HepG2 (cell line): ENCODE measurements around the gene TRIP4. TPM values are rescaled to one million over a fixed set of nuclear protein-coding genes. Genes with fewer than 3 reads are reported as not detected.

Source experiments
- CENPT ChIP-seq: sonication (generic); formaldehyde crosslinking; IDR thresholded peaks from 2 replicates; pipeline ENCODE4 v1.8.0; 2022; ENCODE audit warnings: low read depth, mild to moderate bottlenecking, moderate library complexity, missing genetic modification reagents
- CREM ChIP-seq, 2 experiments: sonication (generic) in 1 of 2; formaldehyde crosslinking in 1 of 2; IDR thresholded peaks; 2 replicates each; pipeline versions ENCODE4 v1.4.0 to v1.6.1; 2016 to 2020; ENCODE audit warnings: antibody characterized with exemption in 1 of 2, mild to moderate bottlenecking in 1 of 2, missing genetic modification reagents in 1 of 2
- CTCF ChIP-seq: sonication (generic); formaldehyde crosslinking; IDR thresholded peaks from 2 replicates; pipeline ENCODE4 v1.5.0; 2020; ENCODE audit warnings: mild to moderate bottlenecking, missing genetic modification reagents, moderate library complexity
- DMTF1 ChIP-seq: sonication (generic); formaldehyde crosslinking; IDR thresholded peaks from 2 replicates; pipeline ENCODE4 v1.4.0; 2020; ENCODE audit warnings: mild to moderate bottlenecking, missing genetic modification reagents
- ETV5 ChIP-seq: IDR thresholded peaks from 2 replicates; pipeline ENCODE4 v1.6.1; 2018; ENCODE audit warnings: missing biosample characterization, missing genetic modification reagents, inconsistent platforms, borderline replicate concordance
- FOXC1 ChIP-seq: sonication (generic); formaldehyde crosslinking; IDR thresholded peaks from 2 replicates; pipeline ENCODE4 v1.8.0; 2022; ENCODE audit warnings: mild to moderate bottlenecking, missing genetic modification reagents, borderline replicate concordance
- HCFC1 ChIP-seq: fragments of 150-350 bp; IDR thresholded peaks from 2 replicates; pipeline ENCODE4 v1.6.1; 2014; ENCODE audit warnings: low read depth, low read length
- MNT ChIP-seq: fragments of 450-650 bp; IDR thresholded peaks from 2 replicates; pipeline ENCODE4 v1.6.1; 2016
- POGZ ChIP-seq: sonication (generic); formaldehyde crosslinking; IDR thresholded peaks from 2 replicates; pipeline ENCODE4 v1.4.0; 2020; ENCODE audit warnings: mild to moderate bottlenecking, missing genetic modification reagents
- POLR2A ChIP-seq, 2 experiments: IDR thresholded peaks; 2 replicates each; pipeline ENCODE4 v1.6.1; 2011; ENCODE audit warnings: low read depth in 2 of 2, low read length in 2 of 2, mild to moderate bottlenecking in 1 of 2, moderate library complexity in 1 of 2; ENCODE audit not compliant: insufficient read depth in 1 of 2
- RARA ChIP-seq: IDR thresholded peaks from 2 replicates; pipeline ENCODE4 v1.6.1; 2016; ENCODE audit warnings: missing genetic modification reagents, missing compliant biosample characterization
- SKI ChIP-seq: fragments of 450-650 bp; IDR thresholded peaks from one replicate; pipeline ENCODE4 v1.6.1; 2018; ENCODE audit warnings: mild to moderate bottlenecking; ENCODE audit not compliant: partially characterized antibody
- ZBED4 ChIP-seq: sonication (generic); formaldehyde crosslinking; IDR thresholded peaks from 2 replicates; pipeline ENCODE4 v1.4.0; 2020; ENCODE audit warnings: missing genetic modification reagents, borderline replicate concordance
- ZBTB34 ChIP-seq: sonication (generic); formaldehyde crosslinking; IDR thresholded peaks from 2 replicates; pipeline ENCODE4 v1.8.0; 2022; ENCODE audit warnings: mild to moderate bottlenecking, missing genetic modification reagents
- ZNF605 ChIP-seq: sonication (generic); formaldehyde crosslinking; IDR thresholded peaks from 2 replicates; pipeline ENCODE4 v1.8.0; 2022; ENCODE audit warnings: mild to moderate bottlenecking, missing genetic modification reagents
- ZNF674 ChIP-seq: sonication (generic); formaldehyde crosslinking; IDR thresholded peaks from 2 replicates; pipeline ENCODE4 v1.5.0; 2020; ENCODE audit warnings: low read depth, mild to moderate bottlenecking, missing genetic modification reagents
- ZNF83 ChIP-seq: sonication (generic); formaldehyde crosslinking; IDR thresholded peaks from 2 replicates; pipeline ENCODE4 v1.4.0; 2020; ENCODE audit warnings: missing genetic modification reagents, mild to moderate bottlenecking, borderline replicate concordance
- polyA plus RNA-seq, 8 experiments: library from polyadenylated mRNA; depleted of rRNA in 3 of 8; stranded (reverse) in 7 of 8; unstranded in 1 of 8; fragments of >200 nt; fragmentation: Illumina TruSeq in 4 of 8; extraction: Trizol in 4 of 8; gene quantifications; 2 replicates each; pipeline versions ENCODE4 v1.2.1 to v1.2.3, GENCODE V29; 2011 to 2016; ENCODE audit warnings: low read depth in 4 of 8, missing spikeins in 1 of 8, mixed read lengths in 1 of 8; ENCODE audit not compliant: insufficient read depth in 1 of 8
- total RNA-seq, 5 experiments: library from RNA; depleted of rRNA; stranded (reverse); fragments of >200 nt; fragmentation: Illumina TruSeq; extraction: Trizol; gene quantifications; 2 replicates each; pipeline ENCODE4 v1.2.3, GENCODE V29; 2016; ENCODE audit warnings: low read depth in 1 of 5

The TRIP4 gene
- total and polyA plus RNA-seq, 2 of the 13 experiments (the other 11 are each of a cell fraction or from before 2014, with no cell fraction given), result 7.1 to 11.8 TPM

GRCh38 chr15:64355944-64356709, 31.5 kb upstream of the TRIP4 start, which contains the start of gene CSNK1G1 (continued):
- peak; percentile 42; the same call in 1 of the 2 replicates for TF ChIP-seq CTCF (CRISPR knock-in tag)
- peak; percentile 36 for TF ChIP-seq MNT
- 0 out of 2 replicates have a peak, but pooled peaks have one; percentile 60 for TF ChIP-seq ZBED4 (CRISPR knock-in tag)
- TF ChIP-seq ZBTB34 (CRISPR knock-in tag), result no peak
- TF ChIP-seq POLR2A (IDR thresholded peaks at IDR 0.05; ENCODE audit: insufficient read depth in 1 of 2, low read depth in 2 of 2, low read length in 2 of 2), result peak in 1 of 2 experiments; percentile 68; a peak in 2 of 4 replicates
- TF ChIP-seq ZNF605 (CRISPR knock-in tag), result peak; percentile 51
- no peak for TF ChIP-seq RARA
- no peak for TF ChIP-seq SKI
- no peak for TF ChIP-seq CENPT (CRISPR knock-in tag)
- TF ChIP-seq FOXC1 (CRISPR knock-in tag), result no peak
- peak; percentile 60 for TF ChIP-seq HCFC1
- TF ChIP-seq ZNF674, result no peak
- TF ChIP-seq ZNF83, result no peak
- peak; percentile 61 for TF ChIP-seq CREM (IDR thresholded peaks at IDR 0.05)
- no peak for TF ChIP-seq CREM (CRISPR knock-in tag; IDR thresholded peaks at IDR 0.05)
- TF ChIP-seq POGZ (CRISPR knock-in tag), result no peak; the same call in 1 of the 2 replicates
- peak; percentile 66; the same call in 1 of the 2 replicates for TF ChIP-seq ETV5 (CRISPR knock-in tag)
- TF ChIP-seq DMTF1 (CRISPR knock-in tag), result no peak
